T-helper 2 cell treated with Interferon-gamma antibody and Interleukin-4, amounts not matched to agents 100 ng/mL and 5 ng/mL, for 36 hours (primary cell): ENCODE measurements around the gene TDRD9. TPM values are rescaled to one million over a fixed set of nuclear protein-coding genes. Genes with fewer than 3 reads are reported as not detected.

Source experiments
- intact Hi-C: fragments of 100-400 bp; cut with micrococcal nuclease; formaldehyde crosslinking; loops from one replicate; pipeline ENCODE4 v1.15.1; 2023
- total RNA-seq: library from RNA; stranded (reverse); gene quantifications from 2 replicates; pipeline ENCODE4 v1.2.3, GENCODE V29; 2022

Gene TDRD9
- total RNA-seq, 1 donor from 2014 or later = not detected

DNA sequence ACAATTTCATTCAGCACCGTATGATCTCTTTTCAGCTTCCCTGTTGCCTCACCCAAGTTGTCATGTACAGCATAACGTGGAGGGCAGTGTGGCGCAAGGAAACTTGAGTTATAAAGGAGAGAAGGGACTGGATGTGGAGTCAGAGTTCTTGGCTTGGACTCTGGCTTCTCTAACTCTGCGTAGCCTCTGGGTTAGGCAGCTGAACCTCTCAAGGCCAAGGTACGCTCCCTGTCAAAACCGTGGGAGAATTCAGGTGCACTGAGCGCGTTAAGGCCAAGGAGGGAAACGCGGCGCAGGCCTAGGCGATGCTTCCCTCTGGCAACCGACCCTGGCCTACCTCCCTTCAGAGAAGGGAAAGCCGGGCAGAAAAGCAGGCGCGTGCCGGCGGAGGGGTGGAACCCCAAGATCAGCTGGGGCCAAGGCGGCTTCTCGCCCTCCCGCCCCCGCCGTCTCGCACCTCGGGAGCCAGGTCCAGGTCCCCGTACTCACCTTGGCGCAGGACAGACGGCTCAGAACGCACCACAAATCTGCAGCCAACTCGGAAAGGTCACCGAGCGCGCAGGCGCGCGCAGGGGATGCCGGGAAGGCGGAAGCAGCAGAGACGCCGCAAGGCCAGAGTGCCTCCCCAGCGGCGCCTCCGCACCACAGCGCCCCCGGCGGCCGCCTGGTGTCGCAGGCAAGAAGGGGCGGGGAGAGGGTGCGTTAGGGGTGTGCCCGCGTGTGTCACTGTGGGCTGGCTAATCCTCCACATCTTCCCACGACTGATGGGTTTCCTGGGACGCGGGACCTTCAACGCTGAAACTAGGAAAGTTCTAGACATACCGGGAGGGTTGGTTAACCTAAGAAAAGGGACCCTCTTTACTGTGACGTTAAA, 7.0 kb upstream of the TDRD9 start:
- intact Hi-C loops = loop anchor here (1.0 to 5.0 kb wide), 3 partner anchors 74 to 206 kb away; partner anchors contain the start of genes PPP1R13B, XRCC3 and ZFYVE21

DNA sequence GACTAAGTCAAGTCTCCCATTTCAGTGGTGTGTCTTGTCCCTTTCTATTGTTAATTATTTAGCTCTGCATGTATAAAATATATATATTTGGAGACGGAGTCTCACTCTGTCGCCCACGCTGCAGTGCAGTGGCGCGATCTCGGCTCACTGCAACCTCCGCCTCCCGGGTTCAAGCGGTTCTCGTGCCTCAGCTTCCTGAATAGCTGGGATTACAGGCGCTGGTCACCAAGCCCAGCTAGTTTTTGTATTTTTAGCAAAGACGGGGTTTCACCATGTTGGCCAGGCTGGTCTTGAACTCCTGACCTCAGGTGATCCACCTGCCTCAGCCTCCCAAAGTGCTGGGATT, 6.4 kb upstream of the TDRD9 start:
- intact Hi-C loops = loop anchor here (1.0 to 5.0 kb wide), 3 partner anchors 75 to 207 kb away; partner anchors contain the start of genes PPP1R13B, XRCC3 and ZFYVE21

DNA sequence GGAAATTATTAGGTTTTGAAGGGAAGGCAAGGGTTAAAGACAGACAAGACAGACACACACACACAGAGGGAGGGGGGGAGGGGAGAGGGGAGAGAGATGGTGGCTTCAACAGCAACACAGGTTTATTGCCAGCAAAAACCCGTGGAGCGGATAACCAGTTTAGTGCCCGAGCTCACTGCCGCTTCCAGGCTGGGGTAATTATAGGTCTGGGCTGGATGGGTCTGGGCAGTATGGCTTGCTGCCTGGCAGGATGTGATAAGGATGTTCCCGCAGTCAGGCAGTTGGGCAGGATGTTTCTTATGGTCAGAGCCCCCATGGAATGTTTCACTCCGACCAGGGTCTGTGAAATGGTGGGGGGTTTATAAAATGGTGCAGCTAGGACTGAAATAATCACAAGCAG, 4.4 kb upstream of the TDRD9 start:
- intact Hi-C loops = loop anchor here (5.0 kb wide), 1 partner anchor 153 kb away; no protein-coding TSS in a partner anchor

DNA sequence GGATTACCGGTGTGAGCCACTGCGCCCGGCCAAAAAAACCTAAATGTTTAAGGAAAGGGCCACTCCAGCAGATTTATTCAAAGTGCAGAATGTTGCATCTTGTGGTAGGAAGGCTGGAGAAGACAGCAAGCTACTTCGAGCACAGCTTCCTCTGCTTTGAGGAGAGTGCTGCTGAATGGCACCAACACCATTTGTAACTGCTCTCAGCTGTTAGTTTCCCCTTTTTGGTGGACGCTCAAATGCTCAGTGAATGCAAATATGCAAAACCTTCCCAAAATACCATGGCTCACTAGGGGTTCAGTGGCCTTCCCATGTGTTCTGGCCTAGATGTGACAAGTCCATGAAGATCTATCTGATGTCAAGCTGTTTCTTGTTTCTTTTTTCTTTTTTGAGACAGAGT, 2.9 kb upstream of the TDRD9 start:
- intact Hi-C loops = no loop called here

DNA sequence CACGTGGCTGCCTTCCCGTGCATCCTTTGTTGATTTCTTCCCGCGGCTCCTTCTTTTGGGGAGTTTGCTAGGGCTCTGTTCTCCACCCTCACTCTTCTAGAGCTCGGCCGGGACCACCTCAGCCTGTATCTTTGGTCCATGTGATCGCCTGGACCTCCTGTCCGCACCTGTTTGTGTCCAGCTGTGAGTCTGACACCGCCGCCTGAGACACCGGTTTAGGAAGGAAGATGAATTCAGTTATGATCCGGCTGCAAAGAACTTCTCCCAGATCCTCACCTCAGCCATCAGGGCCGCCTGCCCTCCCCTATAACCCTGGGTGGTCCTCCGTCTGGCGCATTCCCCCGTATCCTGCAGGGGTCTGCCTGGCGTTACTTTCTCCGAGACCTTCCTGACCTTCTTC, 690 bp upstream of the TDRD9 start:
- intact Hi-C loops = no loop called here

DNA sequence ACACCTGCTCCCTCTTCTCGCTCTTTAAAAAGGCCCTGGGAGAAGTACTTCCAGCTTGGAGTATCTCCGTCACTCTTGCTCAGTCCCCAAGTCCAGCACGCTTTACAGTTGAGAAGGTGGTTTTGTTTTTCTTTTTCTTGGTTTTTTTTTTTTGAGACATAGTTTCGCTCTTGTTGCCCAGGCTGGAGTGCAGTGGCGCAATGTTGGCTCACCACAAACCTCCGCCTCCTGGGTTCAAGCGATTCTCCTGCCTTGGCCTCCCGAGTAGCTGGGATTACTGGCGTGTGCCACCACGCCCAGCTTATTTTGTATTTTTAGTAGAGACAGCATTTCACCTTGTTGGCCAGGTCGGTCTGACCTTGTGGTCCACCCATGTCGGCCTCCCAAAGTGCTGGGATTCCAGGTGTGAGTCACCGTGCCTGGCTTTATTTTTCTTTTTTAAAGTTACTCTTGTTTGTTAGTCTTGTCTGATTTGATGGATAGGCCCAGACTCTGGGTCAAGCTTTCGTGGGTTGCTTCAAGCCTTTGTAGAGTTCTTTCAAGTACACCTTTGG, 1.9 kb downstream of the TDRD9 start:
- intact Hi-C loops = no loop called here

DNA sequence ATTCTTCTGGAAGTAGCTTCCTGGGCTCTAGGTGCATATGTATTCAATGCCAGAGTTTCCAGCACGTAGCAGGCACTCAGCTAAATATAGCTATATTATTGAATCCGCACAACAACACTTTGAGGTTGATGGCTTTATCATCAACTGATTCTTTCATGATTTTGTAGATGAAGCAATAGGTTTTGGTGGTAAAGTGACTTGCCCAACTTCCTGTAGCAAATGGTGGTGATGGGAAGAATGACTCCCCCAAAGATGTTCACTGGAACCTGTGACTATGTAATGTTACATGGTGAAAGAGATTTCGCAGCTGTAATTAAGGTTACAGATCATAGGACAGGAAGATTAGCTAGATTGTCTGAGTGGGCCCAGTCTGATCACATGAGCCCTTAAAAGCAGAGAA, 3.2 kb downstream of the TDRD9 start:
- intact Hi-C loops = no loop called here

DNA sequence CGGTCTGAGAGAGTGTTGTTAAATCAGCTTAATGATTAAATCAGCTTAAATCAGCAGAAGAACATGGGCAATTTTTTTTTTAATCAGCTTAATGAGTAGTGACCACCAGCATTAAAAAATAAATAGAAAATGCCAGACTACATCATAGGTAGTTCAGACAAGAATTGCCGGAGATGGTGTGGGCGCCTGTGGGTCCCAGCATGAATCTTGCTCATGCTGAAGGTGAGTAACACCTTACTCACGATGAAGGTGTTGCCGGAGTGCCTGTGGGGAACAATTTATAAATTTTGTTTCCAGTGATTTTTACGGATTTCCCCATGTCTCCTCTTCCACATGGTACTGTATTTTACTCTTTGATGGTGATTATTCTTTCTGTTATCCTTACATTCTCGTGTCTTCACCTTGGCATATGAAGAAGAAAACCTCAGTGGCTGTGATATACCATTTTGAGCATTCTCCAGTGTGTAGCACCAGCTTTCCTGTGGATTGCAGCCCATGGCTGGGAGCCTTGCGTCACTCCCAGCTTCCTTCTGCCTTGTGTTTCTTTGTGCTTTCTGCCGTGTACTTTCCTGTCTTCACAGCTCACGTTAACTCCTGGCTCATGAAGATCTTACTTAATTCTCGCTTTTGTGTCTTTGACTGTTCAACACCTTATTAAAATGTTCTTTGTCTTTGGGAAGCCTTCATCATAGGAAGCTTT, 4.7 kb downstream of the TDRD9 start:
- intact Hi-C loops = no loop called here

DNA sequence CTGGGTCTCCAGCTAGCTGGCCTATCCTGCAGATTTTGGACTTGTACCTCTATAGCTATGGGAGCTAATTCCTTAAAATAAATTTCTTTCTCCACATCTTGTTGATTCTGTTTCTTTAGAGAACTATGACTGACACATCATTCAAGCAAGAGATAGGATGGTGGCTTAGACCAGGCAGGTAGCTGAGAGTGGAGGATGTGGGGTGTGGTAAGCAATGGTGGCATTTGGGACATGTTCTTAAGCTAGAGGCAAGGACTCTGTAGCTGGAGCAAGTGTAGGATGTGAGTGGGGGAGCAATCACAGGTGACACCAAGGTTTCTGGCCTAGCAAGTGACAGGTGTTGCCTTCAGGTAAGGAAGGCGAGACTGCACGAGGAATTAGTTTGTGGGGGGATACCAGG, 6.8 kb downstream of the TDRD9 start:
- intact Hi-C loops = no loop called here

DNA sequence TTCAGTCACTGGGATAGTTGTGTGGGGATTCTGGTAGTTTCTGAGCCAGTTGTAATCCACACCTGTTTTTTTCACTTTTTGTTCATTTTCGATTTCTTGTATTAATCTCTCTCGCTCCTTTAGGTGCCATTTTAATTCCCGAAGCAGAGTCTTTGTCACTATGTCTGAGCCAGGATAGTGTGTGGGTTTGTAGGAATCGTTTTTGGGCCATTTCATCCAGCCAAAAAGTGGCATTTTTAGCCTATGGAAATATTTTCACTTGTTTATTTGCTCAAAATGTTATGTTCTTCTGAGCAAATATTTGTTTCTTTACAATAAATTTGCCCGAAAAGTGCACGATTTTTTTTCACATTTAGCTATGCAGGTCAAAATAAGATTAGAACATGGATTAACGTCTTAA, 13.2 kb downstream of the TDRD9 start:
- intact Hi-C loops = no loop called here

DNA sequence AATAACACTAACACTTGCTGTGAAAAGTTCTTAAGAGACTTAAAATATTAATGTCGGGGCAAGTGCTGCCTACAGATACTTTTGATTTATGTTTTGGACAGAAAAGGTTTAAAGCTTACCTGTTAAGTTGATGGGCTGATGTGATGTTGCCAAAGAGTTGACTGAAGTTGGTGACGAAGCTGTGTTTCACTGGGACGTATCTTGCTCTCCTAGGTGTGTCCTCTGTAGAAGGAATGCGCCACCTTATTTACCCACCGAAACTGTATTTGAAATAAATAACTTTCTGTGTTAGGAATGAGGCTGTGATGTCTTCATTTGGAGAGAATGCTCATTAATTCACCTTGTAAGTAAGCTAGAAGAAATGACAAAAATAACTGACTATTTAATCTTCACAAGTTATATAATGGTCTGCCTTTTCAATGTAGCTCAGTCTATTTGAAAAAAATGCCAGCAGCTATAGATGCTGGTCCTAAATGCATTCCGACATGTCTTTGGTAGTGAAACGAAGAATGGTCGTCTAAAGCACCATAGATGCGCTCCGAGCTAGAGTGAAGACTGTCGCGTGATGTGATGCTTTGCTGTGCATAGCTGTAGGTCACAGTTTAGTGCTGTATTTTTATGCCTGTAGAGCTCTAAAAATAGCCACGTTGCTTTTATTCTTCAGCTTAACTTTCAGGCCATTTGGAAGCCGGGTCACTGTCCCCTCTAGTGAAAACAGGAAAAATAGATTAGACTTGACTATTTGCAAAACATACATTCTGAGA, 13.9 kb downstream of the TDRD9 start, which contains the start of gene RD3L:
Gene RD3L, minus strand, starts transcription at position 557 of the 764 bp plus-strand sequence. CDS start 834 bp downstream, outside the sequence.
- intact Hi-C loops = no loop called here

DNA sequence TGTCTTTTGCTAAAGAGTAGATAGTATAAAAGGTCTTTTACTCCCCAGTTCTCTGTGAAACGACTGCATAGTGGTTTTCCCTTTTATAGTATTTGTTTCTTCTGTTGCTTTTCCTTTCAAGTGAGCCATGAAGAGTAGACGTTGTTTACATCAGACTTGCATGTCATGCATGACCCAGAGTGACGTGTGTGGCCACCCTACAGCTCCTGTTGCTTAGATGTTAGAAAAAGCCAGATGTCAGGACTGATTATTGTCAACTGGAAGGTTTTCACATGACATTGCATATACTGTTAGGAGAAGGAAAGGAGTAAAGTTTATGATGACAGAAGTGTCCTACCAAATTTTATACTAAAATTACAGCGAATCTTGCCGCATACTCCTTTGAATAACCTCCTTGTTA, 15.4 kb downstream of the TDRD9 start:
- intact Hi-C loops = no loop called here

DNA sequence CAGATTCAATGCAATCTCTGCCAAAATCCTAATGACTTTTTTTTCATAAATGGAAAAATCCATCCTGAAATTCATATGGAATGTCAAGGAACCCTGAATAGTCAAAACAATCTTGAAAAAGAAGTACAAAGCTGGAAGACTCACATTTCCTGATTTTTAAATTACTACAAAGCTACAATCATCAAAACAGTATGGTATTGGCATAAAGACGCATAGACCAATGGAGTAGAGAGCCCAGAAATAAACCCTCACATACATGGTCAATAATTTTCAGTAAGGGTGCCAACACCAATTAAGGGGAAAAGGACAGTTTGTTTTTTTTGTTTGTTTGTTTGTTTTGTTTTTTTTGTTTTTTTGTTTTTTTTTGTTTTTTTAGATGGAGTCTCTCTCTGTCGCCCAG, 18.7 kb downstream of the TDRD9 start:
- intact Hi-C loops = no loop called here

DNA sequence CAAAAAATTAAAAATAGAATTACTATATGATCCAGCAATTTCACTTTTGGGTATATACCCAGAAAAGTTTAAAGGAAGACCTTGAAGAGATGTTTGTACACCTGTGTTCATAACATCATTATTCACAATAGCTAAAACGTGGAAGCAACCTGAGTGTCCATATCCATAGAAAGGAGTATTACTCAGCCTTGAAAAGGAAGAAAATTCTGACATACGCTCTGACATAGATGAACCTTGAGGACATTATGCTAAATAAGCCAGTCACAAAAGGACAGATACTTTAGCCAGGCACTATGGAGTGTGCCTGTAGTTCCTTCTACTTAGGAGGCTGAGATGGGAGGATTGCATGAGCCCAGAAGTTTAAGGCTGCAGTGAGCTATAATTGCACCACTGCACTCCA, 20.2 kb downstream of the TDRD9 start:
- intact Hi-C loops = no loop called here

DNA sequence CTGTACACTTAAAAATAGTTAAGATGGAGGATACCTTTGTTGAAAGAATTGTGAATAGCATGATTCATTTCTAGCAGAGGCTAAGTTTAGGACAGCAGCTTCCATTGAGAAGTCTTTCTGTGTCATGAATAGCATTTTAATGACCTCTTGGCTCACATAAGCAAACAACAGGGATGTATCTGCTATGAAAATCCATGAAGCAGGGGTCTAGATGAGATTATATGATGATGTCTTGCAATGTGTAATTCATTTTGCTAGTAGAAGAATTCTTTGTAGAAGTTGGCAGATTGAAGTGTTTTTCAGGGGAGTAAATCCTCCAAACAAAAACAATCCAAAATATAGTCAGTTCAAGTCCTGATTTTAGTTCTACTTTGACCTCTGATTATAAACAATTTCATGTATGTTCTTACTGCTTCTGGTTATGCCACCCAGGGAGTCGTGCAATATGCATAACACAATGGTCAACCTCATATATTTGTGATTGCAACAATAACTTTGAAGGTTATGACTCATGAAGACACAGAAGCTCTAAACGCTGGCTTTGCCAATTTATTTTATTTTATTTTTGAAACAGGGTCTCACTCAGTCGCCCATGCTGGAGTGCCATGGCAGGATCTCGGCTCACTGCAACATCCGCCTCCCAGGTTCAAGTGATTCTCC, 21.0 kb downstream of the TDRD9 start:
- intact Hi-C loops = no loop called here

DNA sequence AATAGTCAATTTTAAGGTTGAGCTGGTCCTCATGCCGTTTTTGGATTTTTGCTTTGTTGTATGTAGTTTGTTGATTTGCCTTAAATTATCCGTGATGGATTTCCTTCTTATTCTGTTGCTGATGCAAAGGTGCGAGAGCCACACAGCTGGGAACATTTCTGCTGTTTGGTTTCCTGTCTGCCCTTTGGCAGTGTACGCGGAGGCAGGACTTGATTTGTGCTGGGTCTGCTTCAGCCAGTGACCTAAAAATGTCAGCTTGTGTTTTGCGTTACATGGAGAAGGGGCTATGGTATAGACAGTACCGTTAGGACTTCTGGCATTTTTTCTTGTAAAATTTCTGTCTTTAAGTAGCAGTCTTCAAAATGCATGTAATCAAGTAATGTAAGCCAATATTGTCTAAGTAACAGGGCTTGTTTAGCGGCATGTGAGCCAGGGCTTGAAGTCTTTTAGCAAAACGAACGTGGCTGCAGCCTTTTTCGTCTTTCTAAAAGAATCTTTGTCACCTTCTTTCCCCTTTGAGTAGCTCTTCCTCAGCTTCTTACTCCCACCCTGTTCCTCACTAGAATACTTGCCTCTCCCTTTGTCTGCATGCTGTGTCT, 32.3 kb downstream of the TDRD9 start:
- intact Hi-C loops = no loop called here

DNA sequence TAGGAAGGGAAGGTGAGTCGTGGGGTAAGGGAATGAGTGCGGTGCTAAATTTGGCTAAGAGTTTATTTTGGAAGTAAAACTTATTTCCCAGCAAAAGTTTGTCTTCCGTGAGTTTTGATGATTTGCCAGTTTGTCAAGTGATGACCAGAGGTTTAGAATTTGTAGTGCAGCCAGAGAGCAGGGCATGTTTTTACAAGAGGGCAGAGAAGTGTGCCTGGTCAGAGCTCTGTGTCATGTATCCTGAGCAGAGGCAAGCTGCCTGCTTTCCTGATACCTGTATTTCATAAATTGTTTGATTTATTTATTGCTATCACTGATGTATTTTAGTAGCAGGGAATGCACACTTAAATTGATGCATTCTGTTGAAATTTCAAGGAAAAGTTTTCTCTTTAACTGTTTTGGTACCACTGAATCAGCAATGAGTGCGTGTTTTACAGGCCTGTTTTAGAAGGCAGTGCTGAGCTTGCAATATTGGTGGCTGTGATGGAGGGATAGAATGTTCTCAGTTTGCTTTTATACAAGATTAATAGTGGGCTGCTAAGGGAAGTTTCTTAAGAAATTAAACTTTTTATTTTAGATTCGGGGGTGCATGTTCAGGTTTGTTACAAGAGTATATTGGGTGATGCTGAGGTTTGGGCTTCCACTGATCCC, 33.8 kb downstream of the TDRD9 start:
- intact Hi-C loops = no loop called here

DNA sequence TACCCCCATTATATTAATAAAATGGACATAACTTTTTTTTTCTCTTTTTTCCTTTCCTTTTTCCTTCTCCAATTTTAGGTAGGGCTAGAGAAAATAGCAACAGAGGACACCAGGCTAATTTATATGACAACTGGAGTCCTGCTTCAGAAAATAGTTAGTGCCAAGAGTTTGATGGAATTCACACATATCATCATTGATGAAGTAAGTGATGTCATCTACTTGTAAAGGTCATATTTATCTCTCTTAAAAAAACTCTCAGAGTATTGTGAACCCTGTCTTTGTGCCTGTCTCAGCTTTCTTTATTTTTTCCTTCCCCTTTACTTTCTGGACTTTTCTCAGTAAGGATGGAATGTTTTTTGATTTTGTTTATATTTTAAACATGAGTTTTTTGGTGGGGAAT, 38.4 kb downstream of the TDRD9 start:
- intact Hi-C loops = no loop called here

DNA sequence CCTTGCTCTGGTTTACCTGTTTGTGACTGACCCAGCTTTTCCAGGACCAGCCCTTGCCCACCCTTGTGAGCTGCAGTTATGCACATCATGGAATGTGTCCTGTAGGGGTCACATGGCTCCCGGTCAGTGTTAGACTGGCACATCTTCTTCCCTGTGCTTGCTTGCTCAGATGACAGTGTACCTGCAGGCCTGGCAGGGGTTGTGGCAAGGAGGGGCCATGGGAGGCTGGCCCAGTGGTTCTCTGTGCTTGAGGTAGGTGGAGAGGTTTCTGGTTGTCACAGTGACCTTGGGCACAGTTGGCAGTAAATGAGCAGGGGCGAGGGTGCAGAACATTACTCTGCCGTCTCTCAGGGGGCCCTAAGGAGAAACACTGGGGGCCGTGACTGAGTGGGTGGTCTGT, 41.7 kb downstream of the TDRD9 start:
- intact Hi-C loops = no loop called here

DNA sequence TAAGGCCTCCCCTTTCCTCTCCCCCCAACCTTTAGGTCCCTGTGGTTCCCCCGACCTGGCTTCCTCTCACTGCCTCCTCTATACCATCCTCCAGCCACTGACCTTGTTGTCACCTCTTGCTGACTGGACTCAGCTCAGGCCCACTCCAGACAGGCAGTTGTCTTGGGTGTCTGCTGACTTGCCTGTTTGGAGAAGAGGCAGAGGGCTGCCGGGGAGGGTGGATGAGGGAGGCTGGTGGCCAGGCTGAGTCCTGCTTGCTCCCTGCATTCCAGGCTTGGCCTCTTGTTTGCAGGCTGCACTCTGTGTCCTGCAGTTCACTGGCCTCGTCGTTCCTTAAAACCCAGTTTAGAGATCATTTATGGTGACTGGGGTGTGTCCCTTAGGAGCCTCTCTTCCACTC, 45.1 kb downstream of the TDRD9 start:
- intact Hi-C loops = no loop called here
